Measurements from ENCODE around the gene MCCC1. TPM values are rescaled to one million over a fixed set of nuclear protein-coding genes. Genes with fewer than 3 reads are reported as not detected.

MCCC1 gene
- total and polyA plus RNA-seq, 2 donors (not counting 1 experiment from before 2014, with no cell fraction given): 12.9 to 36.3 TPM

DNA sequence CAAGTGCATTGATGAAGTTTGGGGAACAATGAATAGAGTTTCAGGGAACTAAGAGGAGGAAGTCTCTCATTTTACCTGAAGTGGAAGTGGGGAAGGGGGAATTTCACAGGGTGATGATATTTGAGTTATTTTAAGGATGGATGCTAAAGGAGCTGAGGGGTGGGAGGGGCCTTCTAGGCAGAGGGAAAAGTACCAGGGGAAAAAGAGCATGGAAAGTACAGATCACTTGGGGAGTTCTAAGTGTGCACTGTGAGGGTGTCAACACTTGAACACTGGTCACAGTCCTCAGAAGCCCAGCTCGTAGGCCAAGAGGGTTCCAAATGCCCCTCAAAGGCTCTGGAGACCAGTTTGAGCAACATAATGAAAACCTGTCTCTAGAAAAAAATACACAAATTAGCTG lies 45.1 kb upstream of the MCCC1 start:
- WGBS (ENCODE audit: insufficient coverage): 83% methylated on average over 1 of the region's 1 CpG
- Mint-ChIP-seq H3K9me3 (ENCODE audit: insufficient read depth) (no peaks in the 10 kb centered on the region), H3K4me1 (no peaks in the 10 kb centered on the region), H3K27ac (no peak overlapping the region), H3K4me3 (no peak overlapping the region), H3K27me3 (peaks cover 86% of the 10 kb centered on the region)
- H3K27ac ChIP-seq (ENCODE audit: low read length in 2 of 2): no peak overlapping the region
- peaks cover 1 to 4% (median 1%) of the 10 kb centered on the region in 3 donors for H3K9me3 ChIP-seq (ENCODE audit: control extremely low read depth in 1 of 3, control insufficient read depth in 2 of 3, insufficient read depth in 1 of 3, low read length in 2 of 3)
- H3K4me2 ChIP-seq (replicated peaks; ENCODE audit: low read depth, low read length, poor library complexity, severe bottlenecking): no peak overlapping the region
- intact Hi-C loops (cut with micrococcal nuclease): no loop called here
- TF ChIP-seq, protein P1, sequence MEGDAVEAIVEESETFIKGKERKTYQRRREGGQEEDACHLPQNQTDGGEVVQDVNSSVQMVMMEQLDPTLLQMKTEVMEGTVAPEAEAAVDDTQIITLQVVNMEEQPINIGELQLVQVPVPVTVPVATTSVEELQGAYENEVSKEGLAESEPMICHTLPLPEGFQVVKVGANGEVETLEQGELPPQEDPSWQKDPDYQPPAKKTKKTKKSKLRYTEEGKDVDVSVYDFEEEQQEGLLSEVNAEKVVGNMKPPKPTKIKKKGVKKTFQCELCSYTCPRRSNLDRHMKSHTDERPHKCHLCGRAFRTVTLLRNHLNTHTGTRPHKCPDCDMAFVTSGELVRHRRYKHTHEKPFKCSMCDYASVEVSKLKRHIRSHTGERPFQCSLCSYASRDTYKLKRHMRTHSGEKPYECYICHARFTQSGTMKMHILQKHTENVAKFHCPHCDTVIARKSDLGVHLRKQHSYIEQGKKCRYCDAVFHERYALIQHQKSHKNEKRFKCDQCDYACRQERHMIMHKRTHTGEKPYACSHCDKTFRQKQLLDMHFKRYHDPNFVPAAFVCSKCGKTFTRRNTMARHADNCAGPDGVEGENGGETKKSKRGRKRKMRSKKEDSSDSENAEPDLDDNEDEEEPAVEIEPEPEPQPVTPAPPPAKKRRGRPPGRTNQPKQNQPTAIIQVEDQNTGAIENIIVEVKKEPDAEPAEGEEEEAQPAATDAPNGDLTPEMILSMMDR (IDR thresholded peaks at IDR 0.05): no peak
- TF ChIP-seq EZH2 (IDR thresholded peaks at IDR 0.05; ENCODE audit: borderline replicate concordance, insufficient read depth, low read depth, low read length, poor library complexity, severe bottlenecking): no peak
- H3K4me1 ChIP-seq (ENCODE audit: control insufficient read depth in 2 of 2, insufficient read depth in 2 of 2, low read length in 2 of 2): no peaks in the 10 kb centered on the region
- ChIA-PET POLR2A (no interaction called here), CTCF (no interaction called here)
- H3K4me3 ChIP-seq (ENCODE audit: control extremely low read depth in 1 of 5, extremely low read depth in 1 of 5, insufficient read depth in 1 of 5, low read depth in 2 of 5, low read length in 4 of 5): no peak overlapping the region
- ATAC-seq (ENCODE audit: low read depth): no peak
- peaks cover 2 to 73% (median 60%) of the 10 kb centered on the region in 4 experiments for H3K27me3 ChIP-seq (replicated peaks in 1 of 4; ENCODE audit: control extremely low read depth in 1 of 4, control insufficient read depth in 3 of 4, insufficient read depth in 4 of 4, low read length in 3 of 4)
- no peaks in the 10 kb centered on the region for H3K79me2 ChIP-seq (ENCODE audit: control insufficient read depth, insufficient read depth, low read length)
- H4K20me1 ChIP-seq (ENCODE audit: control insufficient read depth, insufficient read depth, low read length, poor library complexity, severe bottlenecking): no peaks in the 10 kb centered on the region
- DNase-seq: no peak
- H3K36me3 ChIP-seq (replicated peaks in 1 of 2; ENCODE audit: control extremely low read depth in 1 of 2, control insufficient read depth in 1 of 2, extremely low read depth in 1 of 2, insufficient read depth in 2 of 2, low read length in 1 of 2): no peaks in the 10 kb centered on the region
- no peak overlapping the region for H2AFZ ChIP-seq (ENCODE audit: insufficient read depth, low read depth, low read length, poor library complexity, severe bottlenecking)
- no peak overlapping the region for H3K9ac ChIP-seq (ENCODE audit: low read length)

DNA sequence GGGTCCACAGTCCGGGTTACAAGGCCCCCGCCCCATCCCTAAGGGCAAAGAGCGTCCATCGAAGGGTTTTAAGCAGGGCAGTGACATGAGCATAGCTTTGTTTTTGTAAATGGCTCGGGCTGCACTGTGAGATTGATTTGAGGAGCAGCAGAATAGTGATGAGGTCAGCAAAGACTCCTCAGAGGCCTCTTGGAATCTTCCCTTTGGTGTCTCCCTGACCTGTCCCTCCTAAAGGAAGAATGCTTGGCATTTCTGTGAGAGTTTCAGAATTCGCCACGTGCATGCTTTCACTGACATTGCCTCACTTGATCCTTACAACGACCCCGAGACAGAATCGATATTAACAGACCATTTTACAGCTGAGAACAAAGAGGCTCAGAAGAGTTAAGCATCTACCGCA lies 42.9 kb upstream of the MCCC1 start:
- no peak for TF ChIP-seq EZH2 (IDR thresholded peaks at IDR 0.05; ENCODE audit: borderline replicate concordance, insufficient read depth, low read depth, low read length, poor library complexity, severe bottlenecking)
- TF ChIP-seq, protein P1 (IDR thresholded peaks at IDR 0.05): no peak
- H3K27ac Mint-ChIP-seq: no peak overlapping the region
- Histone ChIP-seq H2AFZ (ENCODE audit: insufficient read depth, low read depth, low read length, poor library complexity, severe bottlenecking) (no peak overlapping the region), H3K9ac (ENCODE audit: low read length) (no peak overlapping the region), H3K4me3 (ENCODE audit: control extremely low read depth in 1 of 5, extremely low read depth in 1 of 5, insufficient read depth in 1 of 5, low read depth in 2 of 5, low read length in 4 of 5) (no peak overlapping the region), H3K27ac (ENCODE audit: low read length in 2 of 2) (no peak overlapping the region), H3K4me2 (replicated peaks; ENCODE audit: low read depth, low read length, poor library complexity, severe bottlenecking) (no peak overlapping the region), H3K36me3 (replicated peaks in 1 of 2; ENCODE audit: control extremely low read depth in 1 of 2, control insufficient read depth in 1 of 2, extremely low read depth in 1 of 2, insufficient read depth in 2 of 2, low read length in 1 of 2) (no peaks in the 10 kb centered on the region), H3K4me1 (ENCODE audit: control insufficient read depth in 2 of 2, insufficient read depth in 2 of 2, low read length in 2 of 2) (no peaks in the 10 kb centered on the region), H4K20me1 (ENCODE audit: control insufficient read depth, insufficient read depth, low read length, poor library complexity, severe bottlenecking) (no peaks in the 10 kb centered on the region), H3K9me3 (ENCODE audit: control extremely low read depth in 1 of 3, control insufficient read depth in 2 of 3, insufficient read depth in 1 of 3, low read length in 2 of 3) (peaks cover 1 to 16% (median 7%) of the 10 kb centered on the region in 3 donors), H3K79me2 (ENCODE audit: control insufficient read depth, insufficient read depth, low read length) (no peaks in the 10 kb centered on the region), H3K27me3 (replicated peaks in 1 of 4; ENCODE audit: control extremely low read depth in 1 of 4, control insufficient read depth in 3 of 4, insufficient read depth in 4 of 4, low read length in 3 of 4) (peaks cover 0 to 71% (median 53%) of the 10 kb centered on the region in 4 experiments)
- intact Hi-C loops (cut with micrococcal nuclease): no loop called here
- ATAC-seq (ENCODE audit: low read depth) (no peak), DNase-seq (no peak)
- WGBS (ENCODE audit: insufficient coverage): 94% methylated on average over 10 of the region's 11 CpGs
- no peaks in the 10 kb centered on the region for H3K4me1 Mint-ChIP-seq
- POLR2A ChIA-PET: no interaction called here
- CTCF ChIA-PET: interaction anchor here (1.5 kb wide), 1 partner anchor 244 kb away, joined by 5 read pairs; no protein-coding TSS in a partner anchor
- peaks cover 86% of the 10 kb centered on the region for H3K27me3 Mint-ChIP-seq
- no peaks in the 10 kb centered on the region for H3K9me3 Mint-ChIP-seq (ENCODE audit: insufficient read depth)
- no peak overlapping the region for H3K4me3 Mint-ChIP-seq
